IMR-90 (cell line): ENCODE results near the gene CCSER2. TPM values are rescaled to one million over a fixed set of nuclear protein-coding genes. Genes with fewer than 3 reads are reported as not detected.
A peak's percentile ranks its signal among the peaks of the same experiment; 100 is the strongest.

ENCODE experiments used
- ATAC-seq: fragments of 200-7000 bp; cut with Tn5 transposase; 2 replicates; pipeline ENCODE4 v1.9.1; 2020; ENCODE audit warnings: low read depth, mild to moderate bottlenecking, moderate library complexity
- BruUV-seq: library from RNA; stranded (reverse); fragments of 400-500 nt; replicated peaks from 2 replicates; lab custom pipeline; 2021; lab: Mats Ljungman, UMichigan
- CTCF ChIA-PET: fragments of 300-600 bp; formaldehyde crosslinking; extraction: SDS; loops from one replicate; lab custom pipeline; 2021; ENCODE audit warnings: antibody characterized with exemption; lab: Yijun Ruan, JAX
- POLR2A ChIA-PET: fragments of 300-600 bp; sonication (Branson Sonifier 250); formaldehyde crosslinking; loops from one replicate; lab custom pipeline; 2022; ENCODE audit warnings: antibody characterized with exemption; ENCODE audit not compliant: unreplicated experiment; lab: Charles Lee
- DNase-seq: peaks from one replicate; pipeline ENCODE4 v3.0.0; 2013
- H2AFZ ChIP-seq: replicated peaks from 2 replicates; pipeline ENCODE3; 2013; ENCODE audit warnings: low read length, mild to moderate bottlenecking; ENCODE audit not compliant: poor library complexity
- H2AK5ac ChIP-seq: 2 replicates; pipeline ENCODE4 v1.6.1; 2013; ENCODE audit warnings: low read depth, low read length, inconsistent platforms
- H2AK9ac ChIP-seq: replicated peaks from 2 replicates; pipeline ENCODE3; 2013; ENCODE audit warnings: mild to moderate bottlenecking, low read depth, low read length, moderate library complexity; ENCODE audit not compliant: poor library complexity
- H2BK120ac ChIP-seq: 2 replicates; pipeline ENCODE4 v1.6.1; 2013; ENCODE audit warnings: low read depth, low read length, inconsistent platforms
- H2BK15ac ChIP-seq: 3 replicates; pipeline ENCODE4 v1.6.1; 2013; ENCODE audit warnings: low read depth, low read length, inconsistent platforms
- H2BK20ac ChIP-seq: 2 replicates; pipeline ENCODE4 v1.6.1; 2013; ENCODE audit warnings: low read depth, mild to moderate bottlenecking, inconsistent platforms, low read length, moderate library complexity
- H2BK5ac ChIP-seq: 2 replicates; pipeline ENCODE4 v1.6.1; 2013; ENCODE audit warnings: mild to moderate bottlenecking, low read depth, low read length, inconsistent platforms; ENCODE audit not compliant: poor library complexity, severe bottlenecking
- H3K14ac ChIP-seq: replicated peaks from 2 replicates; pipeline ENCODE4 v1.6.1; 2013; ENCODE audit warnings: low read depth, low read length, inconsistent platforms
- H3K18ac ChIP-seq: 2 replicates; pipeline ENCODE4 v1.6.1; 2013; ENCODE audit warnings: low read depth, low read length, control low read depth
- H3K23ac ChIP-seq: 2 replicates; pipeline ENCODE4 v1.6.1; 2013; ENCODE audit warnings: low read depth, low read length, inconsistent platforms
- H3K27ac ChIP-seq: 2 replicates; pipeline ENCODE4 v1.5.1; 2013; ENCODE audit warnings: mild to moderate bottlenecking, control low read depth, low read length; ENCODE audit not compliant: insufficient read depth
- H3K27me3 ChIP-seq: 2 replicates; pipeline ENCODE4 v1.6.1; 2013; ENCODE audit warnings: low read length; ENCODE audit not compliant: control insufficient read depth, insufficient read depth
- H3K36me3 ChIP-seq: 2 replicates; pipeline ENCODE4 v1.6.1; 2013; ENCODE audit warnings: low read length, mixed read lengths; ENCODE audit not compliant: control insufficient read depth, insufficient read depth
- H3K4ac ChIP-seq: 2 replicates; pipeline ENCODE4 v1.6.1; 2013; ENCODE audit warnings: low read depth, low read length, inconsistent platforms
- H3K4me1 ChIP-seq: 2 replicates; pipeline ENCODE4 v1.6.1; 2013; ENCODE audit warnings: low read length, mixed read lengths; ENCODE audit not compliant: control insufficient read depth, insufficient read depth
- H3K4me2 ChIP-seq: 2 replicates; pipeline ENCODE4 v1.6.1; 2013; ENCODE audit warnings: low read depth, mild to moderate bottlenecking, control low read depth, low read length, moderate library complexity
- H3K4me3 ChIP-seq: 2 replicates; pipeline ENCODE4 v1.5.1; 2013; ENCODE audit warnings: low read depth, mild to moderate bottlenecking, control low read depth, low read length, moderate library complexity; ENCODE audit not compliant: insufficient read depth
- H3K56ac ChIP-seq: 2 replicates; pipeline ENCODE4 v1.6.1; 2013; ENCODE audit warnings: low read length, inconsistent platforms; ENCODE audit not compliant: insufficient read depth; ENCODE audit errors: extremely low read depth
- H3K79me1 ChIP-seq, 2 experiments: 2 replicates each; pipeline ENCODE4 v1.6.1; 2013; ENCODE audit warnings: low read length in 2 of 2, inconsistent platforms in 1 of 2, low read depth in 1 of 2
- H3K9ac ChIP-seq: 2 replicates; pipeline ENCODE4 v1.6.1; 2013; ENCODE audit warnings: low read depth, low read length, control low read depth
- H3K9me1 ChIP-seq: 2 replicates; pipeline ENCODE4 v1.6.1; 2013; ENCODE audit warnings: low read length, inconsistent platforms; ENCODE audit not compliant: insufficient read depth
- H3K9me3 ChIP-seq: 2 replicates; pipeline ENCODE4 v1.6.1; 2013; ENCODE audit warnings: low read length; ENCODE audit not compliant: control insufficient read depth, insufficient read depth
- H4K20me1 ChIP-seq: 2 replicates; pipeline ENCODE4 v1.6.1; 2013; ENCODE audit warnings: low read length, inconsistent platforms; ENCODE audit not compliant: insufficient read depth
- H4K5ac ChIP-seq: 2 replicates; pipeline ENCODE4 v1.6.1; 2013; ENCODE audit warnings: mild to moderate bottlenecking, low read depth, low read length, control low read depth
- H4K8ac ChIP-seq, 2 experiments: 2 replicates each; pipeline ENCODE4 v1.6.1; 2013; ENCODE audit warnings: low read depth in 2 of 2, low read length in 2 of 2, control low read depth in 1 of 2, inconsistent platforms in 1 of 2
- H4K91ac ChIP-seq: 2 replicates; pipeline ENCODE4 v1.6.1; 2013; ENCODE audit warnings: low read depth, low read length, inconsistent platforms; ENCODE audit not compliant: insufficient read depth
- BHLHE40 ChIP-seq: fragments of 150-350 bp; IDR thresholded peaks from 2 replicates; pipeline ENCODE4 v1.6.1; 2016; ENCODE audit warnings: mild to moderate bottlenecking, low read depth, low read length
- MAFK ChIP-seq: IDR thresholded peaks from 2 replicates; pipeline ENCODE4 v1.6.1; 2012; ENCODE audit warnings: low read depth, low read length, improper control_type of control experiment
- MAZ ChIP-seq: IDR thresholded peaks from 2 replicates; pipeline ENCODE4 v1.6.1; 2012; ENCODE audit warnings: low read depth, mild to moderate bottlenecking, low read length, improper control_type of control experiment, moderate library complexity, borderline replicate concordance
- MXI1 ChIP-seq: IDR thresholded peaks from 2 replicates; pipeline ENCODE4 v1.6.1; 2012; ENCODE audit warnings: low read depth, mild to moderate bottlenecking, low read length, moderate library complexity, borderline replicate concordance
- NFE2L2 ChIP-seq: fragments of 150-350 bp; IDR thresholded peaks from 2 replicates; pipeline ENCODE4 v1.6.1; 2016; ENCODE audit warnings: low read depth, mild to moderate bottlenecking, low read length
- POLR2A ChIP-seq: IDR thresholded peaks from 2 replicates; pipeline ENCODE4 v1.6.1; 2012; ENCODE audit warnings: mild to moderate bottlenecking, low read depth, low read length
- RAD21 ChIP-seq: IDR thresholded peaks from 2 replicates; pipeline ENCODE4 v1.6.1; 2012; ENCODE audit warnings: low read length, improper control_type of control experiment
- RCOR1 ChIP-seq: IDR thresholded peaks from 2 replicates; pipeline ENCODE4 v1.6.1; 2012; ENCODE audit warnings: mild to moderate bottlenecking, low read length, improper control_type of control experiment; ENCODE audit not compliant: insufficient replicate concordance
- RFX5 ChIP-seq: IDR thresholded peaks from 2 replicates; pipeline ENCODE4 v1.8.0; 2012; ENCODE audit warnings: low read depth, mild to moderate bottlenecking, low read length, moderate library complexity
- SMC3 ChIP-seq: fragments of 150-350 bp; IDR thresholded peaks from 2 replicates; pipeline ENCODE4 v1.6.1; 2016; ENCODE audit warnings: low read depth, mild to moderate bottlenecking, antibody characterized with exemption, low read length, moderate library complexity
- WGBS, 2 experiments: methylation state at CpG; one replicate each; pipeline versions ENCODE4 v1.1.5 to v1.1.7; 2013; ENCODE audit warnings: missing lambda C conversion rate in 2 of 2; ENCODE audit not compliant: insufficient read length in 1 of 2; ENCODE audit errors: extremely low coverage in 2 of 2; 5-methylcytosine and 5-hydroxymethylcytosine counted together
- dilution Hi-C: fragments of 300-500 bp; cut with HindIII; formaldehyde crosslinking; loops from one replicate; pipeline ENCODE4 v1.14.3; 2018; ENCODE audit warnings: low sequenced_read_pairs; ENCODE audit not compliant: unreplicated experiment
- in situ Hi-C: fragments of 300-500 bp; cut with MboI; formaldehyde crosslinking; loops from 3 replicates; pipeline ENCODE4 v1.14.3; 2019; ENCODE audit warnings: low sequenced_read_pairs, inconsistent platforms, mixed read lengths
- intact Hi-C: fragments of 100-400 bp; cut with micrococcal nuclease; formaldehyde crosslinking; loops from 2 replicates; pipeline ENCODE4 v1.10.0; 2022
- polyA plus RNA-seq, 3 experiments: library from polyadenylated mRNA; depleted of rRNA; stranded (reverse); fragments of >200 nt; gene quantifications; 2 replicates each; pipeline ENCODE4 v1.2.3, GENCODE V29; 2012; ENCODE audit warnings: low replicate concordance in 1 of 3
- total RNA-seq: library from RNA; depleted of rRNA; stranded (reverse); fragments of >200 nt; gene quantifications from 2 replicates; pipeline ENCODE4 v1.2.3, GENCODE V29; 2012
- TF ChIP-seq, protein P1 (sequence below): conservative IDR thresholded peaks from 2 replicates; pipeline ENCODE4 v1.5.1; 2012; ENCODE audit warnings: mild to moderate bottlenecking, low read depth, low read length, improper control_type of control experiment
- TF ChIP-seq, protein P2 (sequence below): fragments of 150-350 bp; IDR thresholded peaks from 2 replicates; pipeline ENCODE4 v1.6.1; 2016; ENCODE audit warnings: low read depth, mild to moderate bottlenecking, low read length, moderate library complexity, borderline replicate concordance

Gene CCSER2
- total and polyA plus RNA-seq, 2 of the 4 experiments (the other 2 are of a cell fraction), result 20.4 to 31.7 TPM

DNA sequence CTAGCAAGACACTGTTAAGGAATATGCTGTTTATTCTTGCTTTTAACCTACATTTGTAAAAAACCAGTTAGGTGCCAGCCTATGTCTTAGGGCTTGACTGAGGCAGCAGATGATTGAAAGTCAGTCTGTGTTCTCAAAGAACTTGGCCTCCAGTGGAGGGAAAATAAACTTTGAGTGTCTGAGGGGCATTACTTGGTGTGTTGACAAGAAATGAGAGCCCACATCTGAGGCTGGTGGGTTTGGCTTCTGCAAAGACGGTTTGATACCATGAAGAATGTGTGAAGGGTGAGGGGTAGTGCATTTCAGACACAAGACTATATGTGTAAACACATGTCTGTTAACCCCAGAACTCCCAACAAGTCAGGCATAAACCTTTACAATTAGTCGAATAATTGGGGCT lies 28.5 kb downstream of the CCSER2 start:
- H4K5ac ChIP-seq, result no peak overlapping the region
- H3K14ac ChIP-seq, result peak overlapping the region; percentile 22; the same call in 1 of the 2 replicates
- H4K20me1 ChIP-seq, result peaks cover 56% of the 10 kb centered on the region
- no peak overlapping the region for H3K23ac ChIP-seq
- CTCF ChIA-PET, result interaction anchor here (0.6 to 1.1 kb wide), 2 partner anchors 137 to 166 kb away, joined by 3 read pairs; no protein-coding TSS in a partner anchor
- H3K27me3 ChIP-seq, result no peaks in the 10 kb centered on the region
- no peak overlapping the region for H2BK15ac ChIP-seq
- no TSS peak for BruUV-seq
- peaks cover 10% of the 10 kb centered on the region for H3K9me1 ChIP-seq
- no peak for DNase-seq
- no peak overlapping the region for H4K91ac ChIP-seq
- H2AK9ac ChIP-seq, result no peak overlapping the region
- H3K18ac ChIP-seq, result no peak overlapping the region
- H2BK20ac ChIP-seq, result no peak overlapping the region
- H3K36me3 ChIP-seq, result no peaks in the 10 kb centered on the region
- no peaks in the 10 kb centered on the region for H3K9me3 ChIP-seq
- in situ Hi-C loops, result no loop called here
- dilution Hi-C loops, result no loop called here
- no CpG with 5 or more reads among the region's 2 CpGs for WGBS, 2 experiments
- no peak overlapping the region for H2AFZ ChIP-seq
- H3K4me1 ChIP-seq, result peaks cover 8% of the 10 kb centered on the region
- ATAC-seq, result no peak
- no peak overlapping the region for H3K4me3 ChIP-seq
- no peak overlapping the region for H3K4me2 ChIP-seq
- no peak overlapping the region for H3K9ac ChIP-seq
- TF ChIP-seq RAD21 (no peak), MAZ (no peak), MXI1 (no peak), MAFK (no peak), POLR2A (no peak), NFE2L2 (no peak), RFX5 (no peak), RCOR1 (no peak), SMC3 (no peak), BHLHE40 (no peak)
- TF ChIP-seq, protein P1, sequence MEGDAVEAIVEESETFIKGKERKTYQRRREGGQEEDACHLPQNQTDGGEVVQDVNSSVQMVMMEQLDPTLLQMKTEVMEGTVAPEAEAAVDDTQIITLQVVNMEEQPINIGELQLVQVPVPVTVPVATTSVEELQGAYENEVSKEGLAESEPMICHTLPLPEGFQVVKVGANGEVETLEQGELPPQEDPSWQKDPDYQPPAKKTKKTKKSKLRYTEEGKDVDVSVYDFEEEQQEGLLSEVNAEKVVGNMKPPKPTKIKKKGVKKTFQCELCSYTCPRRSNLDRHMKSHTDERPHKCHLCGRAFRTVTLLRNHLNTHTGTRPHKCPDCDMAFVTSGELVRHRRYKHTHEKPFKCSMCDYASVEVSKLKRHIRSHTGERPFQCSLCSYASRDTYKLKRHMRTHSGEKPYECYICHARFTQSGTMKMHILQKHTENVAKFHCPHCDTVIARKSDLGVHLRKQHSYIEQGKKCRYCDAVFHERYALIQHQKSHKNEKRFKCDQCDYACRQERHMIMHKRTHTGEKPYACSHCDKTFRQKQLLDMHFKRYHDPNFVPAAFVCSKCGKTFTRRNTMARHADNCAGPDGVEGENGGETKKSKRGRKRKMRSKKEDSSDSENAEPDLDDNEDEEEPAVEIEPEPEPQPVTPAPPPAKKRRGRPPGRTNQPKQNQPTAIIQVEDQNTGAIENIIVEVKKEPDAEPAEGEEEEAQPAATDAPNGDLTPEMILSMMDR, result no peak
- TF ChIP-seq, protein P2, sequence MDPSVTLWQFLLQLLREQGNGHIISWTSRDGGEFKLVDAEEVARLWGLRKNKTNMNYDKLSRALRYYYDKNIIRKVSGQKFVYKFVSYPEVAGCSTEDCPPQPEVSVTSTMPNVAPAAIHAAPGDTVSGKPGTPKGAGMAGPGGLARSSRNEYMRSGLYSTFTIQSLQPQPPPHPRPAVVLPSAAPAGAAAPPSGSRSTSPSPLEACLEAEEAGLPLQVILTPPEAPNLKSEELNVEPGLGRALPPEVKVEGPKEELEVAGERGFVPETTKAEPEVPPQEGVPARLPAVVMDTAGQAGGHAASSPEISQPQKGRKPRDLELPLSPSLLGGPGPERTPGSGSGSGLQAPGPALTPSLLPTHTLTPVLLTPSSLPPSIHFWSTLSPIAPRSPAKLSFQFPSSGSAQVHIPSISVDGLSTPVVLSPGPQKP, result no peak
- no peak overlapping the region for H4K8ac ChIP-seq
- no peak overlapping the region for H3K27ac ChIP-seq
- no peak overlapping the region for H2BK5ac ChIP-seq
- H3K4ac ChIP-seq, result no peak overlapping the region
- H2BK120ac ChIP-seq, result no peak overlapping the region
- POLR2A ChIA-PET, result no interaction called here
- no peak overlapping the region for H3K56ac ChIP-seq
- intact Hi-C loops, result no loop called here
- H2AK5ac ChIP-seq, result no peak overlapping the region
- H3K79me1 ChIP-seq, result peaks cover 15 to 75% of the 10 kb centered on the region in 2 experiments
